SIG-M5 (cell line): ENCODE data around the gene OPA3.
A peak's percentile ranks its signal among the peaks of the same experiment; 100 is the strongest.
"Not testable (repeated sequence)": the region's sequence is repeated elsewhere in the genome, so short reads cannot be mapped to it uniquely, and the experiment has no call there.

Experiments
- DNase-seq: peaks from one replicate; lab custom pipeline; 2025; lab: John Stamatoyannopoulos, UW

Gene OPA3

DNA sequence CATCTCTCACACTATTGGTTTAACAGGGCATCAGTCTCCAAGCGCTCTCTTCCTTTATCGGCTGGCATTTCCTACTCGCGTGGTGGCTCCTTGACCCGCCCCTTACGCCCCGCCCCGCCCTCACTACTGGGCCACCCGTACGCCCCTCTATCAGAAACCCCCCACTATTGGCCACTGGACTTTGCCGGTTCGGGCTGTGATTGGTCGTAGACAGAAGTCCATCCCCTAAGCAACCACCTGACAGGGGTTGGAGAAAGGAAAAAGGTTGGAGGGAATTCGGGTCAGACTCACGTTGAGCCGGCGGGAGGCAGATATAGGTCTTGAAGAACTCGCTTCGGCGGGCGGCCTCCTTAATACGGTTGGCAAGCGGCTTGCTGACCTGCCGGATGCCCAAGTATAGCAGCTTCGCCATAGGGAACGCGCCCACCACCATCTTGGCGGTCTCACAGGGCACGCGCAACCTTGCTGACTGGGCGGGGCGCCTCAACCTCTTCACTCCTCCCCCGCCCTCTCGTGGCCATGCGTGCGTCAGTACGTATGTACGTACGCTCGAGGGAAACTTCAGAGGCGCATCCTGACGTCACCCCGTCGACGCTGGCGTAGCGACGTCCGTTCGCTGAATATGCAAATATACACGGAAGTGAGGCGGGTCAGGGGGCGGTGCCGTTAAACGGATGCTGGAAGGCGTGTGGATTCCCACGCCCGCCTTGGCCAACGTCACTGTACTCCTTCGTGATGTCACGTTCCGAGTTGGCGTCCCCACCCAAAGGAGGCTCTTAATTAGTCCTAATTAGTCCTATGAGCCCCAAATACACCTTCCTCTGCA, at the start of gene OPA3:
OPA3 (minus strand) TSS at position 471 of the 826 bp plus-strand sequence; CDS start at position 433, 38 bp downstream.
- peak; percentile 96 for DNase-seq

DNA sequence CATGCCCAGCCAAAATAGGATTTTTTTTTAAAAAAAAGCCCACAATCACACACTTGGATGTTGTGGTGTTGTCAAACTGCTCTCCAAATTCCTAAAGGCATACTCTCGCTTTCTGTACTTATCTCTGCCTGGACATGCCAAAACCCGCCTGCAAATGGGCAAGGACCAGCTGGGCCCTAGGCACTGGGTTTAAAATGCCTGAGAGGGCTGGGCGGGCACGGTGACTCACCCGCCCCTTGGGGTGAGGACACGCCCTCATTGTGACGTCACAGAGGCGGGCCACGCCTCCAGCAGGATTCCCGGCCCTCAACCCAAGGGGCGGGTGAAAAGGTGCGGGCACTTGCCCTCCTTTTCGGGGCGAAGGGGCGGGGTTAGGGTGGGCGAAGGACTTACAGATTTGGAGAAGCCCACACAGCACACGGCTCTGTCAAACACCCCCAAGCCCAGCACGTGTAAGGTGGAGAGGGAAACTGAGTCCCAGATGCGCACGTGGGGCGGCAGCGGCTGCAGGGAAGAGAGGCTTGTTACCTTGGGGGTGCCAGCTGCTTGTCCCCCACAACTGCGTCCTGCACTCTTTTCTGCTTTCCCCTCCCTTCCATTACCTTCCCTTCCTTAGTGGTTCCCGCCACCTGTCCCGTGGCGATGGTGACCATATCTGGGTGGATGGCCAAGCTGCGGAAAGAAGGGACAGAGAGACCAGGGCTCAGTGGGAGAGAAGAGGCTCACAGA, 48.0 kb upstream of the OPA3 start:
- no peak for DNase-seq

DNA sequence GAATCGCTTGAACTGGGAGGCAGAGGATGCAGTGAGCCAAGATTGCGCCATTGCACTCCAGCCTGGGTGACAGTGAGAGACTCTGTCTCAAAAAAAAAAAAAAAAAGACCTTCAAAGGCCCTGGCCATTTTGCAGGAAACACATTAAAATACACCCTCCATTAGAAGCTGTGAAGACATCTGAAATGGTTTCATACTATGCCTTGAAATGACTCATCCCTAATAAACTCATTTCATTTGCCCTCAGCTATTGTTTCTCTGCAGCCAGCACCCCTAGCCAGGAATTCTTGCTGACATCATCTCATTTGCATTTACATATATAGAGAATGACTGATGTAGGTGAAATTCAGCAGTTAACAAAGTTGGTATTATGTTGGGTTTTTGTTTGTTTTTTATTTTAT, 45.9 kb upstream of the OPA3 start:
- DNase-seq = no peak

DNA sequence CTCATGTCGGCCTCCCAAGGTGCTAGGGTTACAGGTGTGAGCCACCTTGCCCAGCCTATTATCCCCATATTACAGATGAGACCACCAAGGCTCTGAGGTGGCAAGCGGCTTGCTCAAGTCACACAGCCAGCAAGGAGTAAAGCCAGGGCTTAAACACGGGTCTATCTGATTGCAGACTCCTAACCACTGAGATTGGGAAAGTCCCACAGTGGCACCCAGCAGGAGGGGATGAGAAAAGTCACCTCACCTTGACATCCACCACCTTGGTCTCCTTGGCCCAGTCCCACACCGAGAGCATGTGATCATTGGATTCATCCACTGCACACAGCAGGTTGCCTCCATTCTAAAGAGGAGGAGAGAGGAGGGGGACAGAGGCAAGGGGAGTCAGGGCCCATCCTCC, 45.1 kb upstream of the OPA3 start:
- no peak for DNase-seq

DNA sequence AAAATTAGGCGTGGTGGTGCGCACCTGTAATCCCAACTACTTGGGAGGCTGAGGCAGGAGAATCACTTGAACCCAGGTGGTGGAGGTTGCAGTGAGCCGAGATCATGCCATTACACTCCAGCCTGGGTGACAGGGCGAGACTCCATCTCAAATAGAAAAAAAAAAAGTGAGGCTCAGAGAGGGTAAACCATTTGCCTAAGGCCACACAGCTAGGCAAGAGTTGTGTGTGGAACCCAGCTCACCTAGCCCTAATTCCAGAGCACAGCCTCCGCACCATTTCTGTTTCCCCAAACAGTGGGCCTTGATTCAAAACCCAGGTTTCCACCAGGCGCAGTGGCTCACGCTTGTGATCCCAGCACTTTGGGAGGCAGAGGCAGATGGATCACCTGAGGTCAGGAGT, 43.6 kb upstream of the OPA3 start:
- not testable (repeated sequence) for DNase-seq

DNA sequence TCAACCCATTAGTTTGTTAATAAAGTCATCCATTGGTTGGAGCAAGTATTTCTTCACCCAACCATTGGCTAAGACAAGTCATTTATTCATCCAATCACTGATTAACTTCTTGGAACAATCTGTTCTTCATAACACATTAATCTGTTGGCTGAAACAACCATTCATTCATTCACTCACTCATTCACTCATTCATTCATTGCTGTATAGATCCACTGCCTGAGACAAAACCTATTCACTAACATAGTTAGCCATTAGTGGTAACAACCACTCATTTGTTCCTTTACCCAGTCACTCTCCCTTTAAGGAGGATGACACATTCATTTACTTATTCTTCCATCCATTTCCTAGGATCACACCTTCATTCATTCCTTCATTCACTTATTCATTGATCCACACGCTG, 39.4 kb upstream of the OPA3 start:
- no peak for DNase-seq

DNA sequence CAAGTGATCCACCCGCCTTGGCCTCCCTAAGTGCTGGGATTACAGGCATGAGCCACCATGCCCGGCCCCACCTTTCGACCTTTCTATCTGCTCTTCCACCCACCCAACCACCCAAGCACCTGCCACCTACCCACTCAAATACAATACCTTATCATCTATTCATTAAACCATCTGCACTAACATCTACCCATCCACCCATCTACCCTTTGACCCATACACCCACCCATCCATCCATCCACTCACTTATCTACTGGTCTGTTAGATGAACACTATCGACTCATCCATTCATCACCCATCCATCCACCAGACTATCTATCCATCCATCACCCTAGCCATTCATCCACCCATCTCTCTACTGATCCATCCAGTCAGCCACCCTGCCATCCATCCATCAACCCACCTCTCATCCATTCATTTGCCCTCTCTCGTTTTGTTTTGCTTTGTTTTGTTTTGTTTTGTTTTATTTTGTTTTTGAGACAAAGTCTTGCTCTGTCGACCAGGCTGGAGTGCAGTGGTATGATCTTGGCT, 37.4 kb upstream of the OPA3 start:
- DNase-seq = no peak

DNA sequence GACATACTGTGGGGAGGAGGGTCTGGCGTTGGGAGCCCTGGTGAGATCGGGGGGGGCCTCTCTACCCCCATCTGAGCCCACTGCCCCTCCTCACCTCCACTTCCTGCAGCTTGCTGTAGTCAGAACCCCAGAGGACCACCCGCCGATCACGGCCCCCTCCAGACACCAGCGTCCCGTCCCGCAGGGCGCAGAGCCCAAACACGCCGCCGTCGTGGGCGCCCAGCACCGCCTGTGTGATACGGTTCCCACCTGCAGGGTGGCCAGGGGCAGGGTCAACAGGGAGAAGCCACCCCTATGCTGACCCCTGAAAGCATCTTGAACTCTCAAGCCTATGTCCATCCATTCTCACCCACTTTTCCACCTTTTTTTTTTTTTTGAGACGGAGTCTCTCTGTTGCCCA, 36.8 kb upstream of the OPA3 start:
- DNase-seq = no peak

DNA sequence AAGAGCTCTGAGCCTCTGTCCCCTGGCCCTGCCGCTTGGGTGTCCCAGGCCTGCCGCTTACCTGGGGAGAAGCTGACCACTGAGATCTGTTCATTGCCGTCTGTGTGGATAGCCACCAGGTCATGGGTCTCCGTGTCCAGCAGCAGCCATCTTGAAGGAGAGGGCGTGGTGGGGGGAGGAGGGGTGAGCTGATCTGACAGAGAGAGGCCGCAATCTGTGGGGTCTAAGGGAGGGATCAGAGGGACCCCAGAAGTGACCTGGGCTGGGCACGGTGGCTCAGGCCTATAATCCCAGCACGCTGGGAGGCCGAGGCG, 32.1 kb upstream of the OPA3 start:
- DNase-seq = no peak

DNA sequence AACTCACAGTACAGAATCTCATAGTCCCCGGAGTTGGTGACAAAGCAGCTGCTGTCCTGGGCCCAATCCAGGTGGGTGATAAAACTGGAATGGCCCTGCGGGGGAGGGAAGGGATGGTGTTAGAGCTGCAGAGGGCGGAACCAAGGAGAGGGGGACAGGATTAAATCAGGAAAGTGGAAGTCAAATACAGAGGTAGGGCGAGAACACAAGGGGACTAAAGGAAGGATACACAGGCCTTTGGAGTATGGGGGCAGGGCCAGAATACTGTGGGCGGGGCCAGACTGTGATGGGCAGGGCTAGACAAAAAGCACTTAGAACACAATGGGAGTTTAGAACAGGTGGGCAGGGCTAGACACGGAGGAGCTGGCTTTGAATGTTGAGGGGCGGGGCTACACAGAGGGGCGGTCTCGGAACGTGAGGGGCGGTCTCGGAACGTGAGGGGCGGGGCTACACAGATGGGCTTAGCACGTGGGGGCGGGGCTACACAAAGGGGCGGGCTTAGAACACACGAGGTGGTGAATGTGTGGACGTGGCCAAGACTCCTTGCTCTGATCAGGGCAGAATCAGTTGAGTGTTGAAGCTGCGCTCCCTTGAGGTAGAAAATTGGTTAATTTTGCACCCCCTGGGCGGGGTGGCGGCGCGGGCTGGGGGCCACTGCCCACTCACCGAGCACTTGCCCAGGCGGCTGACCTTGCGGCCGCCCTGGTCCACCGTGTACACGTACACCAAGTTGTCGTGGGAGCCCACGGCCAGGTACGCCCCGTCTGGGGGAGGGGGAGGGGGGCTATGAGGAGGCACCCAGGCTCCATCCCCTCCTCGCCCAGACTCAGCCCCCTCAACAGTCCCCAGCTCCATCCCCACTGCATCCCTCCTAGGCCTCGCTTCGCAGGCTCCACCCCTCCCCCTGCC, 31.4 kb upstream of the OPA3 start:
- DNase-seq = no peak

DNA sequence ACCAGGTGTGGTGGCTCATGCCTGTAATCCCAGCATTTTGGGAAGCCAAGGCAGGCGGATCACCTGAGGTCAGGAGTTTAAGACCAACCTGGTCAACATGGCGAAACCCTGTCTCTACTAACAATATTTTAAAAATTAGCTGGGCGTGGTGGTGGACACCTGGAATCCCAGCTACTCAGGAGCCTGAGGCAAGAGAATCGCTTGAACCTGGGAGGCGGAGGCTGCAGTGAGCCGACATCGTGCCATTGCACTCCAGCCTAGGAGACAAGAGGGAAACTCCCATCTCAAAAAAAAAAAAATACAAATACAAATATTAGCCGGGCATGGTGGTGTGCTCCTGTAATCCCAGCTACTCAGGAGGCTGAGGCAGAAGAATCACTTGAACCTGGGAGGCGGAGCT, 30.5 kb upstream of the OPA3 start:
- DNase-seq = not testable (repeated sequence)

DNA sequence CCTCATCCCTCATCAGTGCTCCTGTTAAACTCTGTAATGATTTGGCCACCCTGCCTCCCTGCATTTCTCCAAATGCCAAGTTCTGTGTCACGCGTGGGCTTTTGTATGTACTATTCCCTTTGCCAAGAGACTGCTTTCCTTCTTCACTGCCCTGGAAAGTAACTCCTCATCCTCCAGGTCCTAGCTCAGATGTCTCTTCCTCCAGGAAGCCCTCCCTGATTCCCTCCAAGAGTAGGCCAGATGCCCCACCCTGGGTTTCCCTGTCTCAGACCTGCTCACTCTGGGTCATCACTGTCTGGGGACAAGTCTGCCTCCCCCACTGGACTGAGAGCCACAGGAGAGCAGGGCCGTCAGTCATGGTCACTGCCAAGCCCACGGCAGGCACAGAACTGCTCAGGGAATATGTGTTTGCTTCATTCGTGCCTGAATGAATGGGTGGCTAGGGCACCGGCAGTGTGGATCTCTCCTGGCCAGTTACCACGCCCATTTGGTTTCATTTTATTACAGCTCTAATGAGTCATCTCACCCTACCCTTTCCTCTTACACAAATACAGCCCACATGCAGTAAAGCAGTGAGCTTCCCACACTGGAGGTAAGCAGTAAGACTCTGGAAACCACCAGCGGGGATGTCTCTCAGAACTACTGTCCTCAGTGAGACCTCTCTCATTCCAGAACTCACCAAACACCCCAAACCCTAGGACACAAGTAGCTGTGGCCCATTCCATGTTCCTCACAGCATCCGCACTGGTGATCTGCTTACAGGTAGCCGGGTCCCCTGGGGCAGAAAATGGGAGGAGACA, 29.5 kb upstream of the OPA3 start:
- no peak for DNase-seq

DNA sequence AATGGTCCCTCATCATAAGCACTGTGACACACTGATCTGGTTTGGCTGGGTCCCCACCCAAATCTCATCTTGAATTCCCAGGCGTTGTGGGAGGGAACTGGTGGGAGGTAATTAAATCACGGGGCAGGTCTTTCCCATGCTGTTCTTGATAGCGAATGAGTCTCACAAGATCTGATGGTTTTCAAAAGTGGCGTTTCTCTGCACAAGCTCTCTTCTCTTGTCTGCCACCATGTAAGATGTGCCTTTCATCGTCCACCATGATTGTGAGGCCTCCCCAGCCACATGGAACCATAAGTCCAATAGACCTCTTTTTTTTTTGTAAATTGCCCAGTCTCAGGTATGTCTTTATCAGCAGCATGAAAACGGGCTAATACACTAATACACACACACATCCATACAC, 24.3 kb upstream of the OPA3 start:
- no peak for DNase-seq

DNA sequence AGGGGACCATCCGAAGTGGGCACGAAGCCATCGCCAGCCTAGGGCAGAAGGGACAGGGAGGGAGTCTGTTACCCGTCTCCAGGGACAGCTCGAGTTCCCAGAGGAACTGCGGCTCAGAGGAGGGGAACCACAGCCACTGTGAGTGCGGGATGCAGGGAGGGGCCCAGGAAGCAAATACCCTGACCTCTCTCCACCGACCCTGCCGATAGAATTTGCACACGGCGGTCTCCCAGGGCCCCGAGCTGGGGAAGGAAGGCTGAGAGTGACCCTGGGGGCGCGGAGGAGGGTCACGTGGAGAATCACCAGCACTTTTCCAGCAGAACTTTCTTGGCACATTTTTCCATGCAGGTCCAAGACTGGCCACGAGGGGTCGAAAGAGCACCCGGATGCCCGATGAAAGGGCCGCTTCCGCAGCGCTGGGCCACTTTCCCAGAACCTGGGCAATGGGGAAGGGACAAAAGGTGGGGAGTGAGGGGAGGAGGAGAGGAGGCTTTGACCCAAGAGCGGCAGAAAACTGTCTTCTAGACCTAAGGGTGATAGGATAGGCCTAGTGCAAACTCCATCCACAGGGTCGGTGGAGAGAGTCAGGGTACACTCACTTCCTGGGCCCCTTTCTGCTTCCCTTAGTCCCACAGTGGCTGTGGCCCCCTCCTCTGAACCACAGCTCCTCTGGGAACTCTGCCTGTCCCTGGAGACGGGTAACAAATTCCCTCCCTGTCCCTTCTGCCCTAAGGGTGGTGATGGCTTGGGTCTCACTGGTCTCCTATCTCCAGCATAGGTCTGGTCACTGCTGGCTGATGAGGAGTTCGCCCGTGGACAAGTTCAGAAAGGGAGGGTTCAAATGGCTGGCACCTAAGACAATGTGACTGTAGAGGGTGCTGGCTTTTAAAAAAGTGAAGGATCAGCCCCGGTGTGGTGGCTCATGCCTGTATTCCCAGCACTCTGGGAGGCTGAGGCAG, 22.7 kb upstream of the OPA3 start:
- no peak for DNase-seq

DNA sequence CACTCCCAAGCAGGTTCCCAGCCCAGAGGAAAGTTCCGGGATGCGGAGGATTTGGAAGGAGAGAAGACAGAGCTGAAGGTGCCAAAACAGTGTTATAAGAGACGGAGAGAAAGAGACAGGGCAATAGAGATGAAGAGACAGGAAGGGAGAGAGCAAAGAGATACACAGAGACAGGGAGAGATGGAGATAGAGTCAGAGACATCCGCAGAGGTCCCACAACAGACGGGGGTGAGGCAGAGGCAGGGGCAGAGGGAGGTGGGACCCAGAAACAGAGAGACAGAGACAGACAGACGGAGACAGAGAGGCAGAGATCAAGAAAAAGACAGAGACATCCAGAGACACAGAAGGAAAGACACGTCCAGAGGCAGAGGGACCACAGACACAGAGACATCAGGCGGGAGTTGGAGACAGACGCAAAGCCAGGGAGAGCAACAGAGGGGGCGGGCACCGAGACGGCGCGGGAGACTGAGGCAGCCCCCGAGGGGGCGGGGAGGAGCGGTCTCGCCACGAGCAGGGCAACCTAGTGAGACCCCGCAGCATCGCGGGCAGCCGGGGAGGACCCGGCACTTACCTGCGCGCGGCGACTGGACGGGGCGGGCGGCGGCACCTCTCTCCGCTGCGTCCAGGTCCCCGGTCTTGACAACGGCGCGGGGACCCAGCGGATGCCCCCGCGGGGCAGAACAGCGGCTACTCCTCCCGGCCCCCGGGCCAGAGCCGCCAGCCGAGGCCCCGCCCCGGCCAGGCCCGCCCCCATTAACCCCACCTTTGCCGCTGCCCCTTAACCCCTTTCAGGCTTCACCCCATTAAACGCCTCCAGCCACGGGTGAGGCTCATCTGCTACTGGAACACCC, 17.1 kb upstream of the OPA3 start, which contains the start of gene GPR4:
GPR4 (minus strand) TSS at position 689 of the 851 bp plus-strand sequence. CDS start 10,346 bp downstream, outside the sequence.
- DNase-seq = no peak

DNA sequence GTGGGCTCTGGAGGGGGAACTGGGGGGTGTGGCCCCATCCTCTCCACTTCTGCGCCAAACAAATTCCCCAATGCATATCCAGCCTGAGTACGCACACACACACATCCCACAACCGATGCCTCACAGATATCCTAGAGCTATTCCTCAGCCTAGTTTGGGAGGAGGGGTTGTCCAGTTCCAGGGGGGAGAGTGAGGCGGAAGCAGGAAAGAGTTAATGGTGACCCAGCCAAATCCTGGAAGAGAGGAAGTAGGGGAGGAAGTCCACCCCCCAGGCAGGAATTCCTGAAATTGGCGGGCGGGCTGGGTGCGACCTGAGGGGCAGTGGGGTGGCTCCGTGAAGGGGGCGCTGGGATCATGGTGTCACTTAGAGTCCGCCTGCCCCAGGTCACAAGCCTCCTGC, 16.5 kb upstream of the OPA3 start:
- DNase-seq = no peak

DNA sequence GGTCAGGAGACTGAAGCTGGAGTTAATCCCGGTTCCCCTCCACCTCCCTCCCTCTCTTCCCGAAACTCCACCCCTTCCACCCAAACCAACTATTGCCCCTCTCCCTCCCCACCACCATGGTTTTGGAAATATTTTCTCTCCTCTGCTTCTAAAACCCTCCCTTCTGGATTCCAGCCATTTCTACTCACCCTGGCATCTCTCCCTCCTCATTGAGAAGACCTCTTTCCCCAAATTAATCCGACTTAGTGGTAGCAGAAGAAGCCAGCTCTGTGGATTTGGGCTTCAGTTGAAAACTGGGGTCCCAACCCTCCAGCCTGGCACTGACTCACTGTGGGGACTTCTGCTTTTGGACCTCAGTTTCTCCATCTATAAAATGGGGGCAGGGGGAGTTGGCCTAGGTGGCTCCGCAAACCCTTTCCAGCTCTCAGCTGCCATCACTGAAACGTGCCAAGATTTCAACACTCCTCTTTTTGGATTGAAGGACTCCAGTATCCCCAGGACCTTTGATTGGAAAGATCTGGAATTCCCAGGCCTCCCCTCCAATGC, 15.8 kb upstream of the OPA3 start:
- no peak for DNase-seq

DNA sequence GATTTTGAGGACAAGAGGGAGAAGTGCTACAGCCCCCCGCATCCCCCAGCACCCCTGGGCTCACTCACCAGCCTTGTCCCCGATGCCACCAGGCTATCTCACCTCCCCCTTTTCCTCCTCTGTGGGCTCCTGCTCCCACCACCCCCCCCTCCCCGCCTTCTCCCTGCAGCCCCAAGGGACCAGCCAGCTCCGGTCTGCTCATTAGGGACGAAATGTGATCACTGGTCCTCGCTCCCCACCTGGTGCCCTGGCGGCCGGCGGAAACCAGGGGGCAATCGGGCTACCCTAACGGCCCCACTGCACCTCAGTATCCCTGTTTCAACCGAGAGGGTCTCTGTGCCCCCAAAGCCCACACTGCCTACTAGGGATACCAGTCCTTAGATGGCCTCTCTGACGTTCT, 14.7 kb upstream of the OPA3 start:
- no peak for DNase-seq
